H1 (cell line): Measurements from ENCODE around the gene BLTP2. TPM values are rescaled to one million over a fixed set of nuclear protein-coding genes. Genes with fewer than 3 reads are reported as not detected.

Source experiments
- CTCF ChIA-PET: fragments of 300-600 bp; sonication (Branson Sonifier 250); formaldehyde crosslinking; loops from one replicate; lab custom pipeline; 2021; ENCODE audit not compliant: partially characterized antibody; lab: Charles Lee
- POLR2A ChIA-PET: fragments of 300-600 bp; sonication (Branson Sonifier 250); formaldehyde crosslinking; loops from one replicate; lab custom pipeline; 2021; ENCODE audit warnings: inconsistent platforms; ENCODE audit not compliant: partially characterized antibody; lab: Charles Lee
- DNase-seq, 2 experiments: peaks; one replicate each; pipeline versions ENCODE4 v3.0.0 to v3.0.0-alpha.2; 2010 to 2022; ENCODE audit warnings: low spot score in 2 of 2, low read depth in 1 of 2, mixed read lengths in 1 of 2
- FAIRE-seq: peaks from 2 replicates; lab custom pipeline; 2011; peaks lifted over from hg19 to GRCh38; lab: Jason Lieb, UNC
- H2AFZ ChIP-seq: 2 replicates; pipeline ENCODE4 v1.8.1; 2012; ENCODE audit warnings: low read length, inconsistent platforms
- H2AK5ac ChIP-seq: 2 replicates; pipeline ENCODE4 v1.6.1; 2013; ENCODE audit warnings: low read depth, low read length
- H2BK120ac ChIP-seq: replicated peaks from 2 replicates; pipeline ENCODE3; 2013; ENCODE audit warnings: low read depth, low read length, inconsistent platforms
- H2BK12ac ChIP-seq: 2 replicates; pipeline ENCODE4 v1.6.1; 2013; ENCODE audit warnings: low read depth, low read length
- H2BK15ac ChIP-seq: 2 replicates; pipeline ENCODE4 v1.6.1; 2013; ENCODE audit warnings: low read length
- H2BK20ac ChIP-seq: 2 replicates; pipeline ENCODE4 v1.6.1; 2013; ENCODE audit warnings: low read length
- H2BK5ac ChIP-seq: 2 replicates; pipeline ENCODE4 v1.6.1; 2013; ENCODE audit warnings: low read depth, low read length
- H3K14ac ChIP-seq: 2 replicates; pipeline ENCODE4 v1.6.1; 2013; ENCODE audit warnings: inconsistent platforms; ENCODE audit not compliant: insufficient read length
- H3K18ac ChIP-seq: 2 replicates; pipeline ENCODE4 v1.6.1; 2013; ENCODE audit warnings: low read length; ENCODE audit errors: extremely low read depth
- H3K23ac ChIP-seq: 2 replicates; pipeline ENCODE4 v1.6.1; 2013; ENCODE audit warnings: inconsistent platforms; ENCODE audit not compliant: insufficient read length
- H3K23me2 ChIP-seq: 2 replicates; pipeline ENCODE4 v1.6.1; 2013; ENCODE audit warnings: low read depth, low read length
- H3K27ac ChIP-seq: 2 replicates; pipeline ENCODE4 v1.6.1; 2011; ENCODE audit warnings: low read depth, low read length, inconsistent platforms
- H3K27me3 ChIP-seq, 4 experiments: replicated peaks in 1 of 4; 1 replicate in 1 of 4; 2 replicates in 3 of 4; pipeline versions ENCODE4 v1.6.1 to v1.8.1; 2011 to 2013; ENCODE audit warnings: low read length in 3 of 4, mild to moderate bottlenecking in 3 of 4, inconsistent platforms in 2 of 4, mixed read lengths in 2 of 4, moderate library complexity in 1 of 4; ENCODE audit not compliant: control insufficient read depth in 3 of 4, insufficient read depth in 3 of 4; ENCODE audit errors: extremely low read depth in 1 of 4
- H3K36me3 ChIP-seq, 4 experiments: 2 replicates each; pipeline versions ENCODE4 v1.6.1 to v1.8.1; 2011 to 2013; ENCODE audit warnings: mild to moderate bottlenecking in 4 of 4, low read length in 3 of 4, moderate library complexity in 2 of 4, control low read depth in 1 of 4, inconsistent platforms in 1 of 4; ENCODE audit not compliant: insufficient read depth in 4 of 4, control insufficient read depth in 2 of 4
- H3K4ac ChIP-seq: replicated peaks from 2 replicates; pipeline ENCODE3; 2013; ENCODE audit warnings: low read length, low read depth, mixed read lengths, inconsistent platforms; ENCODE audit not compliant: insufficient read length
- H3K4me1 ChIP-seq, 4 experiments: replicated peaks in 1 of 4; 1 replicate in 1 of 4; 2 replicates in 3 of 4; pipeline versions ENCODE4 v1.6.1 to v1.8.1; 2011 to 2013; ENCODE audit warnings: low read length in 3 of 4, inconsistent platforms in 2 of 4, mixed read lengths in 1 of 4; ENCODE audit not compliant: insufficient read depth in 4 of 4, control insufficient read depth in 3 of 4
- H3K4me2 ChIP-seq, 2 experiments: 2 replicates each; pipeline versions ENCODE4 v1.6.1 to v1.8.1; 2011 to 2013; ENCODE audit warnings: low read depth in 2 of 2, low read length in 2 of 2, control low read depth in 1 of 2, inconsistent platforms in 1 of 2, mild to moderate bottlenecking in 1 of 2; ENCODE audit not compliant: insufficient read depth in 1 of 2
- H3K4me3 ChIP-seq, 4 experiments: fragments of 200-600, 300-600 bp in 1 of 4; sonication (generic), shearing (Covaris generic), sonication (Bioruptor Twin) in 1 of 4; 2 replicates each; pipeline versions ENCODE4 v1.5.1 to v1.8.1; 2011 to 2016; ENCODE audit warnings: low read length in 4 of 4, low read depth in 3 of 4, control low read depth in 2 of 4, inconsistent platforms in 2 of 4, mild to moderate bottlenecking in 2 of 4, mixed read lengths in 1 of 4, moderate library complexity in 1 of 4; ENCODE audit not compliant: insufficient read depth in 2 of 4; ENCODE audit errors: extremely low read depth in 1 of 4
- H3K56ac ChIP-seq: replicated peaks from 2 replicates; pipeline ENCODE3; 2013; ENCODE audit warnings: low read depth, mild to moderate bottlenecking, mixed read lengths, low read length, inconsistent platforms; ENCODE audit not compliant: insufficient read length
- H3K79me1 ChIP-seq: 2 replicates; pipeline ENCODE4 v1.6.1; 2013; ENCODE audit warnings: low read depth, low read length, control low read depth
- H3K79me2 ChIP-seq, 2 experiments: 2 replicates each; pipeline versions ENCODE4 v1.6.1 to v1.8.1; 2012 to 2013; ENCODE audit warnings: low read length in 2 of 2, mild to moderate bottlenecking in 2 of 2, inconsistent platforms in 1 of 2; ENCODE audit not compliant: insufficient read depth in 2 of 2, control insufficient read depth in 1 of 2
- H3K9ac ChIP-seq, 4 experiments: replicated peaks in 1 of 4; 1 replicate in 1 of 4; 2 replicates in 3 of 4; pipeline versions ENCODE4 v1.6.1 to v1.8.1; 2011 to 2013; ENCODE audit warnings: low read depth in 3 of 4, low read length in 3 of 4, control low read depth in 2 of 4, mild to moderate bottlenecking in 2 of 4, moderate library complexity in 2 of 4, inconsistent platforms in 1 of 4; ENCODE audit errors: extremely low read depth in 1 of 4
- H3K9me3 ChIP-seq, 2 experiments: 2 replicates each; pipeline versions ENCODE4 v1.6.1 to v1.8.1; 2012 to 2013; ENCODE audit warnings: mild to moderate bottlenecking in 2 of 2, moderate library complexity in 2 of 2, control low read depth in 1 of 2, inconsistent platforms in 1 of 2, low read depth in 1 of 2, low read length in 1 of 2, mixed read lengths in 1 of 2; ENCODE audit not compliant: insufficient read depth in 2 of 2
- H4K20me1 ChIP-seq, 2 experiments: replicated peaks in 1 of 2; 2 replicates each; pipeline versions ENCODE3 to v1.8.1; 2011 to 2013; ENCODE audit warnings: inconsistent platforms in 2 of 2, low read length in 2 of 2, mild to moderate bottlenecking in 1 of 2; ENCODE audit not compliant: insufficient read depth in 2 of 2, control insufficient read depth in 1 of 2
- H4K5ac ChIP-seq: 2 replicates; pipeline ENCODE4 v1.6.1; 2013; ENCODE audit warnings: low read length, low read depth, mixed read lengths, inconsistent platforms; ENCODE audit not compliant: insufficient read length
- H4K8ac ChIP-seq: 2 replicates; pipeline ENCODE4 v1.8.0; 2013; ENCODE audit warnings: mild to moderate bottlenecking, moderate library complexity, low read length, inconsistent platforms; ENCODE audit not compliant: insufficient read depth; ENCODE audit errors: extremely low read depth
- H4K91ac ChIP-seq: replicated peaks from 2 replicates; pipeline ENCODE3; 2013; ENCODE audit warnings: low read length, mixed read lengths, inconsistent platforms; ENCODE audit not compliant: insufficient read length
- BCL11A ChIP-seq, 2 experiments: IDR thresholded peaks; one replicate each; pipeline ENCODE4 v1.6.1; 2011; ENCODE audit warnings: low read depth in 2 of 2, low read length in 2 of 2, mild to moderate bottlenecking in 2 of 2
- CBX5 ChIP-seq: fragments of 300-800, 300-1000 bp; sonication (generic); IDR thresholded peaks from 2 replicates; pipeline ENCODE4 v1.7.1; 2016; ENCODE audit warnings: antibody characterized with exemption, low read length, low read depth
- CBX8 ChIP-seq: fragments of 300-800, 300-1000 bp; sonication (generic); IDR thresholded peaks from 2 replicates; pipeline ENCODE4 v1.7.1; 2016; ENCODE audit warnings: low read depth, low read length, borderline replicate concordance
- CEBPB ChIP-seq: IDR thresholded peaks from 2 replicates; pipeline ENCODE4 v1.6.1; 2012; ENCODE audit warnings: low read depth, low read length
- E2F6 ChIP-seq: IDR thresholded peaks from 2 replicates; pipeline ENCODE4 v1.6.1; 2012; ENCODE audit warnings: inconsistent platforms
- EGR1 ChIP-seq: IDR thresholded peaks from 2 replicates; pipeline ENCODE4 v1.6.1; 2011; ENCODE audit warnings: low read depth, low read length, borderline replicate concordance
- GTF2F1 ChIP-seq: IDR thresholded peaks from 2 replicates; pipeline ENCODE4 v1.6.1; 2012; ENCODE audit warnings: low read depth, low read length, improper control_type of control experiment, borderline replicate concordance
- HDAC6 ChIP-seq: IDR thresholded peaks from one replicate; pipeline ENCODE4 v1.7.1; 2012; ENCODE audit warnings: low read depth, mild to moderate bottlenecking, inconsistent platforms, low read length, moderate library complexity
- MAFK ChIP-seq: IDR thresholded peaks from 2 replicates; pipeline ENCODE4 v1.6.1; 2012; ENCODE audit warnings: low read depth, mild to moderate bottlenecking, improper control_type of control experiment, low read length
- MAX ChIP-seq: IDR thresholded peaks from 2 replicates; pipeline ENCODE4 v1.6.1; 2012; ENCODE audit warnings: inconsistent platforms
- RBBP5 ChIP-seq: IDR thresholded peaks from 2 replicates; pipeline ENCODE4 v1.7.1; 2012; ENCODE audit warnings: low read depth, mild to moderate bottlenecking, inconsistent platforms, low read length, moderate library complexity, borderline replicate concordance
- SRF ChIP-seq: IDR thresholded peaks from 2 replicates; pipeline ENCODE4 v1.6.1; 2011; ENCODE audit warnings: mild to moderate bottlenecking, low read depth, low read length, moderate library complexity
- TAF7 ChIP-seq: optimal IDR thresholded peaks from 2 replicates; pipeline ENCODE3; 2011; ENCODE audit warnings: low read depth, mild to moderate bottlenecking, inconsistent platforms, low read length, moderate library complexity, borderline replicate concordance
- TEAD4 ChIP-seq: IDR thresholded peaks from 2 replicates; pipeline ENCODE4 v1.6.1; 2012; ENCODE audit warnings: low read depth, low read length, inconsistent platforms, mixed read lengths
- WGBS, 2 experiments: shearing (Covaris generic) in 1 of 2; methylation state at CpG; one replicate each; pipeline versions ENCODE4 v1.1.6 to v1.1.7; 2013 to 2015; ENCODE audit warnings: low lambda C conversion rate in 2 of 2, mixed read lengths in 2 of 2, inconsistent platforms in 1 of 2, low coverage in 1 of 2, missing lambda C conversion rate in 1 of 2; ENCODE audit not compliant: insufficient replicate concordance in 2 of 2, insufficient coverage in 1 of 2, insufficient read length in 1 of 2; ENCODE audit errors: extremely low coverage in 1 of 2, missing lambda C conversion rate in 1 of 2; 5-methylcytosine and 5-hydroxymethylcytosine counted together
- polyA plus RNA-seq, 7 experiments: library from polyadenylated mRNA; depleted of rRNA in 3 of 7; stranded (reverse) in 5 of 7; unstranded in 2 of 7; fragments of >200 nt in 5 of 7; fragments of 200-250 nt in 2 of 7; gene quantifications; 1 replicate in 5 of 7; 2 replicates in 1 of 7; 4 replicates in 1 of 7; pipeline versions ENCODE4 v1.2.1 to v1.2.3, GENCODE V29; 2011 to 2013; ENCODE audit warnings: missing spikeins in 2 of 7, mixed read lengths in 2 of 7
- total RNA-seq: library from RNA; stranded (reverse); fragmentation: NEBNext Ultra II Directional; extraction: Animal tissue kit (Norgen Biotek cat#: 25700); gene quantifications from 2 replicates; pipeline ENCODE4 v1.2.1, GENCODE V29; 2021

BLTP2 gene
- total and polyA plus RNA-seq, 2 of the 8 experiments (the other 6 are each of a cell fraction or from before 2014, with no cell fraction given) = 80.9 to 140 TPM

- no peak overlapping the region for H3K14ac ChIP-seq
- ChIA-PET CTCF (interaction anchor here (0.7 to 2.9 kb wide), 4 partner anchors 10 to 95 kb away, joined by 3 to 10 read pairs (median 4); partner anchors contain the start of gene BLTP2), POLR2A (interaction anchor here (1.0 to 14.1 kb wide), 4 partner anchors 10 to 65 kb away, joined by 3 to 163 read pairs (median 4); partner anchors contain the start of gene RSKR)
- H3K79me1 ChIP-seq = no peaks in the 10 kb centered on the region; the same call in 1 of the 2 replicates
- no peak overlapping the region for H4K5ac ChIP-seq
- H3K4ac ChIP-seq = no peak overlapping the region
- H3K27me3 ChIP-seq = no peaks in the 10 kb centered on the region
- no peak overlapping the region for H4K91ac ChIP-seq
- no peak overlapping the region for H2BK120ac ChIP-seq
- no peak overlapping the region for H4K8ac ChIP-seq
- peaks cover 3 to 4% of the 10 kb centered on the region in 2 experiments for H4K20me1 ChIP-seq
- 83% methylated on average over 4 of the region's 4 CpGs; no CpG with 5 or more reads in 1 of the 2 experiments for WGBS, 2 experiments
- no peak overlapping the region for H2BK15ac ChIP-seq
- no peak overlapping the region for H2BK20ac ChIP-seq
- no peak overlapping the region for H3K23ac ChIP-seq
- FAIRE-seq = no peak
- no peaks in the 10 kb centered on the region for H3K4me1 ChIP-seq
- no peak for DNase-seq
- H3K9me3 ChIP-seq = no peaks in the 10 kb centered on the region
- H3K79me2 ChIP-seq = no peaks in the 10 kb centered on the region
- no peak overlapping the region for H2BK5ac ChIP-seq
- no peak overlapping the region for H3K56ac ChIP-seq
- H3K36me3 ChIP-seq = peaks cover 27 to 72% (median 47%) of the 10 kb centered on the region in 4 experiments
- H3K27ac ChIP-seq = no peak overlapping the region
- H2AFZ ChIP-seq = no peak overlapping the region
- H3K23me2 ChIP-seq = peaks cover 2% of the 10 kb centered on the region; the same call in 1 of the 2 replicates
- no peak overlapping the region for H3K4me2 ChIP-seq
- H3K9ac ChIP-seq = no peak overlapping the region
- H3K18ac ChIP-seq = no peak overlapping the region
- no peak overlapping the region for H2BK12ac ChIP-seq
- H3K4me3 ChIP-seq = no peak overlapping the region
- no peak overlapping the region for H2AK5ac ChIP-seq
- no peak for TF ChIP-seq MAX
- TF ChIP-seq E2F6 = no peak
- TF ChIP-seq GTF2F1 = no peak
- TF ChIP-seq HDAC6 = no peak
- TF ChIP-seq CBX8 = no peak
- no peak for TF ChIP-seq TAF7
- no peak for TF ChIP-seq CEBPB
- no peak for TF ChIP-seq CBX5
- TF ChIP-seq MAFK = no peak
- no peak for TF ChIP-seq RBBP5
- no peak for TF ChIP-seq TEAD4
- TF ChIP-seq SRF = no peak
- TF ChIP-seq EGR1 = no peak
- no peak for TF ChIP-seq BCL11A (IDR thresholded peaks at IDR 0.05; ENCODE audit: low read depth in 2 of 2, low read length in 2 of 2)
Observed at GRCh38 chr17:28626818-28627217, 18.1 kb downstream of the BLTP2 start.
